ENCODE results near the gene CORIN.
A peak's percentile ranks its signal among the peaks of the same experiment; 100 is the strongest.
"Not testable (repeated sequence)": the region's sequence is repeated elsewhere in the genome, so short reads cannot be mapped to it uniquely, and the experiment has no call there.

Gene CORIN

GRCh38 chr4:47692691-47693090 is 145.2 kb downstream of the CORIN start:
- Histone ChIP-seq H4K20me1 (ENCODE audit: insufficient read depth, low read length) (no peaks in the 10 kb centered on the region), H3K9me3 (replicated peaks; ENCODE audit: insufficient read depth, low read length) (no peaks in the 10 kb centered on the region), H3K79me2 (ENCODE audit: low read length) (no peaks in the 10 kb centered on the region), H3K36me3 (replicated peaks; ENCODE audit: insufficient read depth, low read length) (no peaks in the 10 kb centered on the region), H3K4me2 (ENCODE audit: low read depth, low read length) (no peak overlapping the region), H3K9ac (ENCODE audit: low read length) (no peak overlapping the region), H3K27me3 (replicated peaks; ENCODE audit: insufficient read depth, low read length) (no peaks in the 10 kb centered on the region), H3K9me2 (replicated peaks; ENCODE audit: insufficient read depth, low read length) (no peaks in the 10 kb centered on the region), H3K4me3 (ENCODE audit: low read length) (no peak overlapping the region), H3F3A (ENCODE audit: insufficient read depth, low read length) (no peaks in the 10 kb centered on the region), H2AFZ (ENCODE audit: low read length) (no peak overlapping the region), H3K4me1 (ENCODE audit: low read length) (no peaks in the 10 kb centered on the region), H3K27ac (ENCODE audit: low read length) (no peak overlapping the region)
- no peak for DNase-seq
- TF ChIP-seq EZH2 (optimal IDR thresholded peaks at IDR 0.05; ENCODE audit: low read depth, low read length) = no peak
- TF ChIP-seq, protein P1, sequence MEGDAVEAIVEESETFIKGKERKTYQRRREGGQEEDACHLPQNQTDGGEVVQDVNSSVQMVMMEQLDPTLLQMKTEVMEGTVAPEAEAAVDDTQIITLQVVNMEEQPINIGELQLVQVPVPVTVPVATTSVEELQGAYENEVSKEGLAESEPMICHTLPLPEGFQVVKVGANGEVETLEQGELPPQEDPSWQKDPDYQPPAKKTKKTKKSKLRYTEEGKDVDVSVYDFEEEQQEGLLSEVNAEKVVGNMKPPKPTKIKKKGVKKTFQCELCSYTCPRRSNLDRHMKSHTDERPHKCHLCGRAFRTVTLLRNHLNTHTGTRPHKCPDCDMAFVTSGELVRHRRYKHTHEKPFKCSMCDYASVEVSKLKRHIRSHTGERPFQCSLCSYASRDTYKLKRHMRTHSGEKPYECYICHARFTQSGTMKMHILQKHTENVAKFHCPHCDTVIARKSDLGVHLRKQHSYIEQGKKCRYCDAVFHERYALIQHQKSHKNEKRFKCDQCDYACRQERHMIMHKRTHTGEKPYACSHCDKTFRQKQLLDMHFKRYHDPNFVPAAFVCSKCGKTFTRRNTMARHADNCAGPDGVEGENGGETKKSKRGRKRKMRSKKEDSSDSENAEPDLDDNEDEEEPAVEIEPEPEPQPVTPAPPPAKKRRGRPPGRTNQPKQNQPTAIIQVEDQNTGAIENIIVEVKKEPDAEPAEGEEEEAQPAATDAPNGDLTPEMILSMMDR (IDR thresholded peaks at IDR 0.05; ENCODE audit: low read length) = no peak
- no peak for TF ChIP-seq EZH2phosphoT487 (IDR thresholded peaks at IDR 0.05; ENCODE audit: low read length)

GRCh38 chr4:47691757-47692383 is 146.0 kb downstream of the CORIN start:
- H3F3A ChIP-seq (ENCODE audit: insufficient read depth, low read length); H3K79me2 ChIP-seq (ENCODE audit: low read length); H4K20me1 ChIP-seq (ENCODE audit: insufficient read depth, low read length): not testable (repeated sequence)

DNA sequence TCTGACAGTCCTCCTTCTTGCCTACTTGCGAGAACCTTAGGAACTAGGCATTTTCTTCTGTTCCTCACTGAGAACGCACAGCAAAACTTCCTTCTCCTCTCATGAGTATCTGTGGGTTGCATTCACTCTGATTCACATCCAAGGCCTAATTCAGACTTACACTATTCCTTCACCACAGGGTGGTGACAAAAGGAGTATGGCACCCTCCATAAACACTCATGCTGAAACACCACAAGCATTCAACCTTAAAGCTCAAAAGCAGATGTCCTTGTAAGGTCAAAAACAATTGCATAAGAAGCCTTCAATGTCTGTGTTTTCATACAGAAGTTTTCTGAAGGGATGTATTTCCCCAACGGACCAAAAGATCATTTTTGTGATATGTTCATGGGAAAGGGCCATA is 147.3 kb downstream of the CORIN start:
- no peaks in the 10 kb centered on the region for H3K79me2 ChIP-seq (ENCODE audit: low read length)
- H3K9ac ChIP-seq (ENCODE audit: low read length) = no peak overlapping the region
- H3K27ac ChIP-seq (ENCODE audit: low read length) = no peak overlapping the region
- TF ChIP-seq, protein P1 (IDR thresholded peaks at IDR 0.05; ENCODE audit: low read length) = no peak
- TF ChIP-seq EZH2phosphoT487 (IDR thresholded peaks at IDR 0.05; ENCODE audit: low read length) = no peak
- no peak for TF ChIP-seq EZH2 (optimal IDR thresholded peaks at IDR 0.05; ENCODE audit: low read depth, low read length)
- no peaks in the 10 kb centered on the region for H4K20me1 ChIP-seq (ENCODE audit: insufficient read depth, low read length)
- H3K4me2 ChIP-seq (ENCODE audit: low read depth, low read length) = no peak overlapping the region
- no peak for DNase-seq
- H3K4me3 ChIP-seq (ENCODE audit: low read length) = no peak overlapping the region
- no peaks in the 10 kb centered on the region for H3K4me1 ChIP-seq (ENCODE audit: low read length)
- no peaks in the 10 kb centered on the region for H3K9me2 ChIP-seq (replicated peaks; ENCODE audit: insufficient read depth, low read length)
- no peak overlapping the region for H2AFZ ChIP-seq (ENCODE audit: low read length)
- no peaks in the 10 kb centered on the region for H3K27me3 ChIP-seq (replicated peaks; ENCODE audit: insufficient read depth, low read length)
- no peaks in the 10 kb centered on the region for H3F3A ChIP-seq (ENCODE audit: insufficient read depth, low read length)
- H3K9me3 ChIP-seq (replicated peaks; ENCODE audit: insufficient read depth, low read length) = no peaks in the 10 kb centered on the region
- H3K36me3 ChIP-seq (replicated peaks; ENCODE audit: insufficient read depth, low read length) = no peaks in the 10 kb centered on the region

More at GRCh38 chr4:47691757-47692383, 146.0 kb downstream of the CORIN start:
- not testable (repeated sequence) for H3K27me3 ChIP-seq (replicated peaks; ENCODE audit: insufficient read depth, low read length); H3K9me3 ChIP-seq (replicated peaks; ENCODE audit: insufficient read depth, low read length); H3K27ac ChIP-seq (ENCODE audit: low read length); H3K4me3 ChIP-seq (ENCODE audit: low read length); H3K9me2 ChIP-seq (replicated peaks; ENCODE audit: insufficient read depth, low read length); H3K36me3 ChIP-seq (replicated peaks; ENCODE audit: insufficient read depth, low read length); H3K9ac ChIP-seq (ENCODE audit: low read length); DNase-seq; H2AFZ ChIP-seq (ENCODE audit: low read length); H3K4me1 ChIP-seq (ENCODE audit: low read length); H3K4me2 ChIP-seq (ENCODE audit: low read depth, low read length)

DNA sequence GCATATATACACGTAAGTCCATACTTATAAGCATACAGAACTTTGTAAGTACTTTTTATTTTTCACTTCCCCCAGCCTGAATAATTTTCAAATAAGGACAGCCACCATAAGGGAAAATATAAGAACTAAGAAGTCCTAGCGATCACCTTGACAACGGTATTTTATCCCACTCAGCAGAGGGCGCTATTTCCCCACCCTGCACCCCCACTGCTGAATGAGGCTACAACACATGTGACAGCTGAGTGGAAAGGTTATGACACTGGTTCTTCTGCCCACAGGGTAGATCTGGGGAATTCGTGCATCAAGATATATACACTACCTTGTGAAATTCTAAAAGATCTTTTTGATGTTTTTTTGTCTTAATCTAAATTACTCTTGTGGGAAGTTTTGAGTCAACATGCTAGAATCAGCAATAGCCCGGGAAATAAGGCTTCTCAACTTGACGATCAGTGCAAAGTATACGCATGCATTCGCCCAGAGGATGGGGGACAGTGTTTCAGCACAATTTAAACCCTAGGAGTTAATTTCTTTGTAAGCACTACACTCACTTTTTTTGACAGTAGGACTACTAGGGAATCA is 151.5 kb downstream of the CORIN start:
- Histone ChIP-seq H3K36me3 (replicated peaks; ENCODE audit: insufficient read depth, low read length) (no peaks in the 10 kb centered on the region), H3K9me2 (replicated peaks; ENCODE audit: insufficient read depth, low read length) (no peaks in the 10 kb centered on the region), H3K79me2 (ENCODE audit: low read length) (no peaks in the 10 kb centered on the region), H3F3A (ENCODE audit: insufficient read depth, low read length) (no peaks in the 10 kb centered on the region), H4K20me1 (ENCODE audit: insufficient read depth, low read length) (no peaks in the 10 kb centered on the region), H3K27me3 (replicated peaks; ENCODE audit: insufficient read depth, low read length) (no peaks in the 10 kb centered on the region), H3K4me2 (ENCODE audit: low read depth, low read length) (no peak overlapping the region), H2AFZ (ENCODE audit: low read length) (no peak overlapping the region), H3K4me1 (ENCODE audit: low read length) (no peaks in the 10 kb centered on the region), H3K9me3 (replicated peaks; ENCODE audit: insufficient read depth, low read length) (no peaks in the 10 kb centered on the region), H3K9ac (ENCODE audit: low read length) (no peak overlapping the region), H3K27ac (ENCODE audit: low read length) (no peak overlapping the region), H3K4me3 (ENCODE audit: low read length) (no peak overlapping the region)
- TF ChIP-seq EZH2 (optimal IDR thresholded peaks at IDR 0.05; ENCODE audit: low read depth, low read length) (no peak), EZH2phosphoT487 (IDR thresholded peaks at IDR 0.05; ENCODE audit: low read length) (no peak)
- TF ChIP-seq, protein P1 (IDR thresholded peaks at IDR 0.05; ENCODE audit: low read length) = peak; percentile 81
- DNase-seq = peak; percentile 67

Data from MM.1S (cell line).